COLO668 (cell line): ENCODE data around the gene GNG11.
"Not testable (repeated sequence)": the region's sequence is repeated elsewhere in the genome, so short reads cannot be mapped to it uniquely, and the experiment has no call there.

Source experiments
- DNase-seq: peaks from one replicate; lab custom pipeline; 2025; ENCODE audit not compliant: unreplicated experiment; lab: John Stamatoyannopoulos, UW

GNG11 gene

DNA sequence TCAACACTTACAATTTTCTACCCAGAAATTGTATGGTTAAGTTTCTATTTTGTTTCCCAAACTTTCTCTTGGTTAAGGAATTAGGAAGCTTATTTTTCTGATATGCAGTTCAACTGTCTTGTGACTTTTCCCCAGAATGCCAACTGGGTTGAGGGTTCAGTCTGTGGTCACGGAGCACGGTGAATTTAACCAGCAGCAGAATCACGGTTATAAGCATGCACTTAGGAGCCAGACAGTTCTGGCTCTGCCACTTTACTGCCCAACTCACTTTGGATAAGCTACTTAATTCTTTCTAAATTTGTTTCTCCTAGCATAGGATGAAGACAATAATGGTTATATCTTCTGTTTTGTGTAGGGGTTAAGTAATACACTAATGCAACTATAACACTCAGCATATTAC lies 10.3 kb upstream of the GNG11 start:
- not testable (repeated sequence) for DNase-seq

GRCh38 chr7:93911661-93912060 lies 9.9 kb upstream of the GNG11 start:
- DNase-seq = not testable (repeated sequence)

- DNase-seq = no peak
These were observed 8.3 kb upstream of the GNG11 start for GRCh38 chr7:93913197-93913596.

- no peak for DNase-seq
These were observed 6.9 kb upstream of the GNG11 start for GRCh38 chr7:93914581-93915066.

- not testable (repeated sequence) for DNase-seq
These were observed 6.2 kb upstream of the GNG11 start for GRCh38 chr7:93915206-93915842.

DNA sequence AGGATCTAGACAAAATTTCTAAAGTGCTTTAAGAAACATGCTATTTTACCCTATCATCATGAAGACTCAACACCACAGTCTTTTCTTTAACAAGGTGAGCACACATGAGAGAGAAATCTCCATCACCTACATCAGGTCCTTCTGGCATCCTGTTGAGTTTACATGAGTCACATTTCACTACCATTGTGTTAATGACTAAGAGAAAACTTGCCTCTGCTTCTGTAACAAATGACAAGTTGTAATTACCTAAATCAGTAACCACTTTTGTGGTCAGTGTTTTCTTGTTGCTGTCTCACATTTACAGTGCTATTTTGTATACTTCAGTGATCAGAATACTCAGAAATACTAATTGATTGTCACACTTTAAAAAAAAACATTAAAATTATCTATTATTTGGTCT lies 5.6 kb upstream of the GNG11 start:
- DNase-seq = not testable (repeated sequence)

- DNase-seq = not testable (repeated sequence)
These were observed 5.2 kb upstream of the GNG11 start for GRCh38 chr7:93916315-93916714.

DNA sequence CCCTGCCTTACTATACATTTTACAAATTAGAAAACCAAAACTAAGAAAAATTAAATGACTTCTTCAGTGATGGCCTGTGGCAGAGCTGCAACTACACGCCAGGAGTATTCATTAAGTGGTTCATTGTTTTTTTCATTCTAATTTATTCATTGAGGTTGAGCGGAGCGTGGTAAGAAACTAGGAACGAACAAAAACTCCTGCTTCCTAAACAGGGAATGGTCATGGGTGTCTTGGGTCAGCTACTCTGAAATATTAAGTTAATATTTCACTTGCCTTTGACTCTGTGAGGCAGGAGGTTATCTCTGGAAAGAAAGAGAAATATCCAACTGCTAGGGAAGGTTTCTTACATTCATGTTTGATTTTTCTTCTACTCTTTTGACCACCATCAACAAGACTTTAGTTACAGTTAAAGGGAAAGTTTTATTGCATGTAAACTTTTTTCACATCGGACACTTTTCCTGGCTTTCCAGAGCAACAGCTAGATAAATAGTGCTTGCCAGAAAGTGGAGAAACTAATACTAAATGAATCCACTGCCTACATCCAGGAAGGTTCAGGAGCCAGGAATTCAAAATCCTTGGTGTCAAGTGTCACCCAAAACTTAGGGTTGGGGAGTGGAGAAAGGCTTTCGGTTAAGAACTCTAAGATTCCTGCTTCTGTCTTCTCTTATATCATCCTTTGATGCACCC lies 896 bp upstream of the GNG11 start:
- no peak for DNase-seq

GRCh38 chr7:93921186-93921585 lies 349 bp upstream of the GNG11 start:
- no peak for DNase-seq

GRCh38 chr7:93923296-93923695 lies 1.8 kb downstream of the GNG11 start:
- no peak for DNase-seq

GRCh38 chr7:93923942-93924341 lies 2.4 kb downstream of the GNG11 start:
- DNase-seq = no peak

GRCh38 chr7:93926800-93927199 lies 5.3 kb downstream of the GNG11 start:
- no peak for DNase-seq

GRCh38 chr7:93927585-93927984 lies 6.0 kb downstream of the GNG11 start:
- DNase-seq = no peak

DNA sequence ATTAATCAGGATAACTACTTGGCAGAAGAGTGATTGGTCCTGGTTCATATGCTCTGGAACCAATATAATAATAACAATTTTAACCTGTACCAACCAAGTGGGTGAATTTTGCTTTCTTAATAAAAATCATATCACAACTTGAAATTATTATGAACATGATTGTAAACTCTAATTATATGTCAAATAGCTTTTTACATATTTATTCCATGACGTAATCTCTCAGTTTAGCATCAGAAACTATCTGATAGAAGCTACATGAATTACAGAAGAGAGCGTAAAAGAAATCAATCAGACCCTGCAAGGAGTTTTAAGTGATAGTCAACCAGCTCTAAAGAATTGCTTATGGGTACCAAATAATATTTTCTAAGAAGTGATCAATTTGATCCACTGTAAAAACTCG lies 10.1 kb downstream of the GNG11 start:
- no peak for DNase-seq

- DNase-seq = no peak
These were observed 11.6 kb downstream of the GNG11 start for GRCh38 chr7:93933156-93933555.

DNA sequence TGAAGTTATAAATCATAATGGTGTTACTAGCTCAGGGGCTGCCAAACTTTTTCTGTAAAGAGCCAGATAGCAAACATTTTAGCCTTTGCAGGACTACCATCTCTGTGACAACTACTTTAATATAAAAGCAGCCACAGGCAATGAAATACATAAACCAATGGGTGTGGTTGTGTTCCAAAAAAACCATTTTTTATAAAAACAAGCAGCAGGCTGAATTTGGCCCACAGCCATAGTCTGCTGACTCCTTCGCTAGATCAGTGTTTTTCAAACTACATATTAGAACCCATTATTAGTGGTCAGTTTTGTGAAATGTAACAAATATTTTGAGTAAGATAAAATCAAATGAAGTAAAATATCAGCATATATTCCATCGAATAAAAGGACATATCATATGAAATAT lies 13.6 kb downstream of the GNG11 start:
- no peak for DNase-seq

- no peak for DNase-seq
These were observed 16.3 kb downstream of the GNG11 start for GRCh38 chr7:93937818-93938217.

DNA sequence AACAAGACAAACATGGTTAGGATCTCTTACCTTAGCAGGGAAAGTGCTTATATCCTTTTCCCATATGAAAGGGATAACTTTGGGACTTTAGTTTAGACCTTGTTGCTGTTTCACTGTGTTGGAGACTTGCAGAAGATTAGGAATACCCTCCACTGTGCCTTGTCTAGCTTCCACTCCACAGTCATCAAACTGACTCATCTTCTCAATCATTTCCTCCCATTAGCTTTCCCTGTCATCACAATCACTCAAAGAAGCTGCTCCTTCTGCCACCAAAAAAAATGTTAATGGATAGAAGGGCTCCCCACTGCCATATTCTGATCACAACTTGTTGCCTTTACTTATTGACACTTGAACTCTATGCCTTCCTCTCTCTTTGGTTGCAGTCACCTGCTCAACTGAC lies 16.8 kb downstream of the GNG11 start:
- no peak for DNase-seq

DNA sequence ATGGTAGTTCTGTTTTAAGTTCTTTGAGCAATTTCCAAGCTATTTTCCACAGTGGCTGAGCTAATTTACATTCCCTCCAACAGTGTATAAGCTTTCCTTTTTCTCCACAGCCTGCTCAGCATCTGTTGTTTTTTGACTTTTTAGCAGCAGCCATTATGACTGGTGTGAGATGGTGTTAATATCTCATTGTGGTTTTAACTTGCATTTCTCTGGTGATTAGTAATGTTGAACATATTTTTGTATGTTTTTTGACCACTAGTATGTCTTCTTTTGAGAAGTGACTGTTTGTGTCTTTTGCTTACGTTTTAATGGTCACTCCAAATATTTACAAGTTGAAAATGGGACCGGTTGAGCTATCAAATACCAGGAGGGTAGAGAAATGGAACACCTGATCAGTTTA lies 20.4 kb downstream of the GNG11 start:
- no peak for DNase-seq

DNA sequence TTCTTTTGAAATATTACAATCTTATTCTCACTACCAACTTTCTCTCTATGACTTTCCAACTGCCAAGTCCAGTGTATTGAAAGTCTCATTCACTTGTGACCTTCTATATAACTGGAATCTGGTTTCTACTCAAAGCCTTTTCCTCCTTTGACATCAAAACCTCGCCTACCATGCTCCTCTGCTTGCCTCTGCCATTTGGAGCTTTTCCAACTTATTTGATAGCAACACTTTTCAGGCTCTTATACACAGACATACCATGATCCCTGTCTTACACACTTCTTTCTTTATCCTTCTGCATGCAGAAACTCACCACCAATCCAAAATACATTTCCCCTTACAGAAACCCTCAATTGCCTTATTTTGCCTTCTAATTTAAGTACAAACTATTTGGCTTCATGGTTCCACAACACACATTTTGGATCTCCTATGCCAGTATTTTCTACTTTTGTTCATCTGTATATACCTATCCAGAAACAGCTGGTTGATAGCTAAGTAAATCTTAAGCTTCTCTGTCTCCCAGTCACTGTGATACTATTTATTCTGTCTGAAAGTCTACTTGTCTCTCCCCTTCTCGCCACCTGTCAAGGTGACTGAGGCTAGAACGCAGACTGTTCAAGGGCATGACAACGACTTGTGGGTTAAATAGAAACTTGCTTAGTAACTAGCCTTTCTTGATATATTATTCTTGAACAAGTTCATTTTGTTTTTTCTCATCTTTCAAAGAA lies 22.4 kb downstream of the GNG11 start:
- no peak for DNase-seq

DNA sequence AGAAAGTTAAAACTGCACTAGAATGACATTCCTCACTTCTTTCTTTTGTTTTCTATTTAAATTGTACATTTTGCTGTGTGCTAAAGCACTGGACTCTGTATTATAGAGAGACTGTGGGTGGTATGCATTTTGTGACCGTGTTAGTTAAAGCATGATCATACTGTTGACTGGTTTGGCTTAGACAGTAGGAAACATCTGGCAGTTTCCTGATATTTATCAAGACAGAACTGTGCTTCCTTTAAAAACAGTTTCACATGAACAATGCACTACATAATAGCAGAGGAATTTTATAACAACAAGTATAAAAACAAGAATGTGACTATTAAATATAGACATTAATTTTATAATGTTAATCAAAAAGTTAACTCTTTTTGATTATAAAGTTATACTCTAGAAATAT lies 23.1 kb downstream of the GNG11 start:
- no peak for DNase-seq

DNA sequence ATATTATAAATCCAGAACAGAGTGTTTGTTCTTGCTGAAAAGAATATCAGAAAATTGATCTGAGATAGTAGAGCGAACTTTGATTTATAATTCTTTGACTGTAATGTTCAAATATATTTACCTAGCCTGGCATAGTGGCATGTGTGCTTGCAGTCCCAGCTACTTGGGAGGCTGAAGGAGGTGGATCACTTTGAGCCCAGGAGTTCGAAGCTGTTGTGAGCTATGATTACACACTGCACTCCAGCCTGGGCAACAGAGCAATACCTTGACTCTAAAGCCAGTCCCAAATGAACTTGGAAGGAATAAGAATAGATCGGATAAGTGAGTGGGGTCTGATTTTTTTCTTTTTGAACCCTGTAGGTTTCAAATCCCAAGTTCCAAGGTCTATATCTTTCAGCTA lies 23.5 kb downstream of the GNG11 start:
- no peak for DNase-seq
